HepG2 (cell line): ENCODE results near the gene SPIRE1. TPM values are rescaled to one million over a fixed set of nuclear protein-coding genes. Genes with fewer than 3 reads are reported as not detected.

Experiments
- FLYWCH1 ChIP-seq: sonication (generic); formaldehyde crosslinking; IDR thresholded peaks from 2 replicates; pipeline ENCODE4 v1.8.1; 2023; ENCODE audit warnings: mild to moderate bottlenecking, missing genetic modification reagents
- PRPF4 ChIP-seq: fragments of 200-400 bp; formaldehyde crosslinking; IDR thresholded peaks from 2 replicates; pipeline ENCODE4 v1.6.1; 2016; ENCODE audit warnings: low read length, low read depth; ENCODE audit not compliant: poor library complexity, severe bottlenecking
- RXRA ChIP-seq: sonication (generic); formaldehyde crosslinking; IDR thresholded peaks from 2 replicates; pipeline ENCODE4 v1.5.1; 2020; ENCODE audit warnings: missing genetic modification reagents
- SMYD3 ChIP-seq: sonication (generic); formaldehyde crosslinking; IDR thresholded peaks from 2 replicates; pipeline ENCODE4 v1.8.1; 2023; ENCODE audit warnings: mild to moderate bottlenecking, missing genetic modification reagents
- TBX3 ChIP-seq: fragments of 450-650 bp; IDR thresholded peaks from 2 replicates; pipeline ENCODE4 v1.6.1; 2017; ENCODE audit warnings: antibody characterized with exemption, mild to moderate bottlenecking, inconsistent platforms, borderline replicate concordance
- TEAD2 ChIP-seq: sonication (generic); formaldehyde crosslinking; IDR thresholded peaks from 2 replicates; pipeline ENCODE4 v1.9.0; 2021; ENCODE audit warnings: missing genetic modification reagents
- ZNF550 ChIP-seq: sonication (generic); formaldehyde crosslinking; IDR thresholded peaks from 2 replicates; pipeline ENCODE4 v1.4.0; 2020; ENCODE audit warnings: mild to moderate bottlenecking, missing genetic modification reagents, borderline replicate concordance
- polyA plus RNA-seq, 8 experiments: library from polyadenylated mRNA; depleted of rRNA in 3 of 8; stranded (reverse) in 7 of 8; unstranded in 1 of 8; fragments of >200 nt; fragmentation: Illumina TruSeq in 4 of 8; extraction: Trizol in 4 of 8; gene quantifications; 2 replicates each; pipeline versions ENCODE4 v1.2.1 to v1.2.3, GENCODE V29; 2011 to 2016; ENCODE audit warnings: low read depth in 4 of 8, missing spikeins in 1 of 8, mixed read lengths in 1 of 8; ENCODE audit not compliant: insufficient read depth in 1 of 8
- total RNA-seq, 5 experiments: library from RNA; depleted of rRNA; stranded (reverse); fragments of >200 nt; fragmentation: Illumina TruSeq; extraction: Trizol; gene quantifications; 2 replicates each; pipeline ENCODE4 v1.2.3, GENCODE V29; 2016; ENCODE audit warnings: low read depth in 1 of 5
- TF ChIP-seq, protein P1 (sequence below): IDR thresholded peaks from 2 replicates; pipeline ENCODE4 v1.6.1; 2016; ENCODE audit warnings: low read depth
- TF ChIP-seq, protein P2 (sequence below): sonication (generic); formaldehyde crosslinking; IDR thresholded peaks from 2 replicates; pipeline ENCODE4 v1.5.1; 2020; ENCODE audit warnings: mild to moderate bottlenecking, missing genetic modification reagents, moderate library complexity
- TF ChIP-seq, protein P3 (sequence below): sonication (generic); formaldehyde crosslinking; IDR thresholded peaks from 2 replicates; pipeline ENCODE4 v1.4.0; 2020; ENCODE audit warnings: missing genetic modification reagents
- TF ChIP-seq, protein P4 (sequence below): sonication (generic); formaldehyde crosslinking; conservative IDR thresholded peaks from 2 replicates; pipeline ENCODE4 v1.4.0; 2020; ENCODE audit warnings: missing genetic modification reagents
- TF ChIP-seq, protein P5 (sequence below): sonication (generic); formaldehyde crosslinking; IDR thresholded peaks from 2 replicates; pipeline ENCODE4 v1.5.0; 2020; ENCODE audit warnings: missing genetic modification reagents, mild to moderate bottlenecking, borderline replicate concordance
- TF ChIP-seq, protein P6 (sequence below): sonication (generic); formaldehyde crosslinking; IDR thresholded peaks from 2 replicates; pipeline ENCODE4 v1.5.0; 2020; ENCODE audit warnings: mild to moderate bottlenecking, missing genetic modification reagents, borderline replicate concordance

Gene SPIRE1
- total and polyA plus RNA-seq, 2 of the 13 experiments (the other 11 are each of a cell fraction or from before 2014, with no cell fraction given) = 9.9 to 21.3 TPM

DNA sequence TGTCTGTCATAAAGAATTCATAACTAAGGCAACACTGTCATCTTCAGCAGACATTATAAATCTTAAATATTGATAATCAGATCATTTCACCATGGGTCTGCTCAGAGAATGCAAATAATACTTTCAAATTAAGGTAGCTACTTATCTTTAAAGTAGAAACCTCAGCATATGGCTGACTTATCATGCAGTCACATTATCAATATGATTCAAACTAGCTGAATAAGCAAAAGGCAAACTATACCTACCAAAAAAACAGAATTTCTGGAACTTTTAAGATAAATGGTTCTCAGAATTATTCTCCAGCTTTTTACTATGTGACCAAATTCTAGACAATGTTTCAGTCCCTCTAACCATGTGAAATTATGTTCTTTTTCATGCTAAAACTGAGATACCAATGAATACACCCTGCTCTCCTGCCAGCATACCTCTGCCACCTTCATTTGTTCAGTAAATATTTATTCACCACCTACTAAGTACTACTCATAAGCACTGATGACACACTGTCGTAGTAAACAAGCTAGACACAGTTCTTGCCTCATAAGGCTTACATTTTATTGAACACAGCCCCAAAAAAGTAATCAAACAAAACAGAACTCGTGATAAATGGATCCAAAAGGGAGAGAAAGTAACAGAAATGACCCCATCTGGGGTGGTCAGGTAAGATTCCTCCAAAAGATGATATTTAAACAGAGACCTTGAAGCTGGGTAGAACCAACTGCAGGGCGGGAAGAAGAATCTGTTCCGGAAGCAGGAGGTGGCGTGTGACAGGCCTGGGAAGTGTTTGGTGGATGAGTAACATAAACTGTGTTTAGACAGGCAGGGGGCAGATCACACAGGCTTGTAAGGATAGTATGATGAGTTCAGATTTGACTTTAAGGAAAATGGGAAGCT is 17.7 kb downstream of the SPIRE1 start (continued):
- TF ChIP-seq, protein P1, sequence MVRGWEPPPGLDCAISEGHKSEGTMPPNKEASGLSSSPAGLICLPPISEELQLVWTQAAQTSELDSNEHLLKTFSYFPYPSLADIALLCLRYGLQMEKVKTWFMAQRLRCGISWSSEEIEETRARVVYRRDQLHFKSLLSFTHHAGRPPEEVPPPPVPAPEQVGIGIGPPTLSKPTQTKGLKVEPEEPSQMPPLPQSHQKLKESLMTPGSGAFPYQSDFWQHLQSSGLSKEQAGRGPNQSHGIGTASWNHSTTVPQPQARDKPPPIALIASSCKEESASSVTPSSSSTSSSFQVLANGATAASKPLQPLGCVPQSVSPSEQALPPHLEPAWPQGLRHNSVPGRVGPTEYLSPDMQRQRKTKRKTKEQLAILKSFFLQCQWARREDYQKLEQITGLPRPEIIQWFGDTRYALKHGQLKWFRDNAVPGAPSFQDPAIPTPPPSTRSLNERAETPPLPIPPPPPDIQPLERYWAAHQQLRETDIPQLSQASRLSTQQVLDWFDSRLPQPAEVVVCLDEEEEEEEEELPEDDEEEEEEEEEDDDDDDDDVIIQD (CRISPR knock-in tag) = no peak
- TF ChIP-seq TEAD2 (no peak), ZNF550 (CRISPR knock-in tag) (no peak), RXRA (CRISPR knock-in tag) (no peak), TBX3 (peak; percentile 52; the same call in 1 of the 2 replicates), PRPF4 (no peak), SMYD3 (CRISPR knock-in tag) (no peak), FLYWCH1 (CRISPR knock-in tag) (no peak)
- TF ChIP-seq, protein P2, sequence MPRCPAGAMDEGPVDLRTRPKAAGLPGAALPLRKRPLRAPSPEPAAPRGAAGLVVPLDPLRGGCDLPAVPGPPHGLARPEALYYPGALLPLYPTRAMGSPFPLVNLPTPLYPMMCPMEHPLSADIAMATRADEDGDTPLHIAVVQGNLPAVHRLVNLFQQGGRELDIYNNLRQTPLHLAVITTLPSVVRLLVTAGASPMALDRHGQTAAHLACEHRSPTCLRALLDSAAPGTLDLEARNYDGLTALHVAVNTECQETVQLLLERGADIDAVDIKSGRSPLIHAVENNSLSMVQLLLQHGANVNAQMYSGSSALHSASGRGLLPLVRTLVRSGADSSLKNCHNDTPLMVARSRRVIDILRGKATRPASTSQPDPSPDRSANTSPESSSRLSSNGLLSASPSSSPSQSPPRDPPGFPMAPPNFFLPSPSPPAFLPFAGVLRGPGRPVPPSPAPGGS (CRISPR knock-in tag) = no peak
- TF ChIP-seq, protein P3, sequence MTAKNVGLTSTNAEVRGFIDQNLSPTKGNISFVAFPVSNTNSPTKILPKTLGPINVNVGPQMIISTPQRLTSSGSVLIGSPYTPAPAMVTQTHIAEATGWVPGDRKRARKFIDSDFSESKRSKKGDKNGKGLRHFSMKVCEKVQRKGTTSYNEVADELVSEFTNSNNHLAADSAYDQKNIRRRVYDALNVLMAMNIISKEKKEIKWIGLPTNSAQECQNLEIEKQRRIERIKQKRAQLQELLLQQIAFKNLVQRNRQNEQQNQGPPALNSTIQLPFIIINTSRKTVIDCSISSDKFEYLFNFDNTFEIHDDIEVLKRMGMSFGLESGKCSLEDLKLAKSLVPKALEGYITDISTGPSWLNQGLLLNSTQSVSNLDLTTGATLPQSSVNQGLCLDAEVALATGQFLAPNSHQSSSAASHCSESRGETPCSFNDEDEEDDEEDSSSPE (CRISPR knock-in tag) = 0 out of 2 replicates have a peak, but pooled peaks have one; percentile 24
- TF ChIP-seq, protein P4, sequence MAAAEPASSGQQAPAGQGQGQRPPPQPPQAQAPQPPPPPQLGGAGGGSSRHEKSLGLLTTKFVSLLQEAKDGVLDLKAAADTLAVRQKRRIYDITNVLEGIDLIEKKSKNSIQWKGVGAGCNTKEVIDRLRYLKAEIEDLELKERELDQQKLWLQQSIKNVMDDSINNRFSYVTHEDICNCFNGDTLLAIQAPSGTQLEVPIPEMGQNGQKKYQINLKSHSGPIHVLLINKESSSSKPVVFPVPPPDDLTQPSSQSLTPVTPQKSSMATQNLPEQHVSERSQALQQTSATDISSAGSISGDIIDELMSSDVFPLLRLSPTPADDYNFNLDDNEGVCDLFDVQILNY = no peak
- TF ChIP-seq, protein P5, sequence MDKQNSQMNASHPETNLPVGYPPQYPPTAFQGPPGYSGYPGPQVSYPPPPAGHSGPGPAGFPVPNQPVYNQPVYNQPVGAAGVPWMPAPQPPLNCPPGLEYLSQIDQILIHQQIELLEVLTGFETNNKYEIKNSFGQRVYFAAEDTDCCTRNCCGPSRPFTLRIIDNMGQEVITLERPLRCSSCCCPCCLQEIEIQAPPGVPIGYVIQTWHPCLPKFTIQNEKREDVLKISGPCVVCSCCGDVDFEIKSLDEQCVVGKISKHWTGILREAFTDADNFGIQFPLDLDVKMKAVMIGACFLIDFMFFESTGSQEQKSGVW (CRISPR knock-in tag) = no peak
- TF ChIP-seq, protein P6, sequence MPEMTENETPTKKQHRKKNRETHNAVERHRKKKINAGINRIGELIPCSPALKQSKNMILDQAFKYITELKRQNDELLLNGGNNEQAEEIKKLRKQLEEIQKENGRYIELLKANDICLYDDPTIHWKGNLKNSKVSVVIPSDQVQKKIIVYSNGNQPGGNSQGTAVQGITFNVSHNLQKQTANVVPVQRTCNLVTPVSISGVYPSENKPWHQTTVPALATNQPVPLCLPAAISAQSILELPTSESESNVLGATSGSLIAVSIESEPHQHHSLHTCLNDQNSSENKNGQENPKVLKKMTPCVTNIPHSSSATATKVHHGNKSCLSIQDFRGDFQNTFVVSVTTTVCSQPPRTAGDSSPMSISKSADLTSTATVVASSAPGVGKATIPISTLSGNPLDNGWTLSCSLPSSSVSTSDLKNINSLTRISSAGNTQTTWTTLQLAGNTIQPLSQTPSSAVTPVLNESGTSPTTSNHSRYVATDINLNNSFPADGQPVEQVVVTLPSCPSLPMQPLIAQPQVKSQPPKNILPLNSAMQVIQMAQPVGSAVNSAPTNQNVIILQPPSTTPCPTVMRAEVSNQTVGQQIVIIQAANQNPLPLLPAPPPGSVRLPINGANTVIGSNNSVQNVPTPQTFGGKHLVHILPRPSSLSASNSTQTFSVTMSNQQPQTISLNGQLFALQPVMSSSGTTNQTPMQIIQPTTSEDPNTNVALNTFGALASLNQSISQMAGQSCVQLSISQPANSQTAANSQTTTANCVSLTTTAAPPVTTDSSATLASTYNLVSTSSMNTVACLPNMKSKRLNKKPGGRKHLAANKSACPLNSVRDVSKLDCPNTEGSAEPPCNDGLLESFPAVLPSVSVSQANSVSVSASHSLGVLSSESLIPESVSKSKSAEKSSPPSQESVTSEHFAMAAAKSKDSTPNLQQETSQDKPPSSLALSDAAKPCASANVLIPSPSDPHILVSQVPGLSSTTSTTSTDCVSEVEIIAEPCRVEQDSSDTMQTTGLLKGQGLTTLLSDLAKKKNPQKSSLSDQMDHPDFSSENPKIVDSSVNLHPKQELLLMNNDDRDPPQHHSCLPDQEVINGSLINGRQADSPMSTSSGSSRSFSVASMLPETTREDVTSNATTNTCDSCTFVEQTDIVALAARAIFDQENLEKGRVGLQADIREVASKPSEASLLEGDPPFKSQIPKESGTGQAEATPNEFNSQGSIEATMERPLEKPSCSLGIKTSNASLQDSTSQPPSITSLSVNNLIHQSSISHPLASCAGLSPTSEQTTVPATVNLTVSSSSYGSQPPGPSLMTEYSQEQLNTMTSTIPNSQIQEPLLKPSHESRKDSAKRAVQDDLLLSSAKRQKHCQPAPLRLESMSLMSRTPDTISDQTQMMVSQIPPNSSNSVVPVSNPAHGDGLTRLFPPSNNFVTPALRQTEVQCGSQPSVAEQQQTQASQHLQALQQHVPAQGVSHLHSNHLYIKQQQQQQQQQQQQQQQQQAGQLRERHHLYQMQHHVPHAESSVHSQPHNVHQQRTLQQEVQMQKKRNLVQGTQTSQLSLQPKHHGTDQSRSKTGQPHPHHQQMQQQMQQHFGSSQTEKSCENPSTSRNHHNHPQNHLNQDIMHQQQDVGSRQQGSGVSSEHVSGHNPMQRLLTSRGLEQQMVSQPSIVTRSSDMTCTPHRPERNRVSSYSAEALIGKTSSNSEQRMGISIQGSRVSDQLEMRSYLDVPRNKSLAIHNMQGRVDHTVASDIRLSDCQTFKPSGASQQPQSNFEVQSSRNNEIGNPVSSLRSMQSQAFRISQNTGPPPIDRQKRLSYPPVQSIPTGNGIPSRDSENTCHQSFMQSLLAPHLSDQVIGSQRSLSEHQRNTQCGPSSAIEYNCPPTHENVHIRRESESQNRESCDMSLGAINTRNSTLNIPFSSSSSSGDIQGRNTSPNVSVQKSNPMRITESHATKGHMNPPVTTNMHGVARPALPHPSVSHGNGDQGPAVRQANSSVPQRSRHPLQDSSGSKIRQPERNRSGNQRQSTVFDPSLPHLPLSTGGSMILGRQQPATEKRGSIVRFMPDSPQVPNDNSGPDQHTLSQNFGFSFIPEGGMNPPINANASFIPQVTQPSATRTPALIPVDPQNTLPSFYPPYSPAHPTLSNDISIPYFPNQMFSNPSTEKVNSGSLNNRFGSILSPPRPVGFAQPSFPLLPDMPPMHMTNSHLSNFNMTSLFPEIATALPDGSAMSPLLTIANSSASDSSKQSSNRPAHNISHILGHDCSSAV (CRISPR knock-in tag) = no peak
